ENCODE results near the gene ATG7.
"Not testable (repeated sequence)": the region's sequence is repeated elsewhere in the genome, so short reads cannot be mapped to it uniquely, and the experiment has no call there.

Gene ATG7

DNA sequence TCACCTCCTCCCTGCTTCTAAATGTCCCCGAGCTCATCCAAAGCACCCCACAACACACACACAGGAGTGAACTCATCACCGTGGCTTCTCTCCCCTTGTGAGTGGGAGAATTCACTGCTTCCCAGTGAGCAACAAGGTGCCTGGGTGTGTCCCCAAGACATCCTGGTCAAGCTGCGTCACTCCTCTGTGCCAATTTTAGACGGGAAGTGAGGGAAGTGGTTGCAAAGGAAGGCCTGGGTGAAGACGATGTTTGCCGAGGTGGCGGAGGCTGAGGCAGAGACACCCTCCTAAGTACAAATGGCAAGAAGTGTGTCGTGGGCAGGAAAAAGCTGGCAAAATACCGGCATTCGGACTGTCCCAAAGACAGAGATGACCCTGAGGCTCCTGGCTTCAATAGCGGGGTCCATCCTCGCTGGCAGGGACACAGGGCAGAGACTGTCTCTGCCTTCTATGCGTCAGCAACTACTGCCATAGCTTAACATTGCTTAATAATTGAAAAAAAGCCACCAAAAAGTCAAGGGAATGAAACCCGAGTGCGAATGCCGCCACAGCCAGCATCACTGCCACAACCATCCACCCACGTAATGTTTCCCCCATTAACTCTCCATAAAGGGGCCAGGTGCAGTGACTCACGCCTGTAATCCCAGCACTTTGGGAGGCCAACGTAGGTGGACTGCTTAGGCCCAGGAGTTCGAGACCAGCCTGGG is 298.7 kb downstream of the ATG7 start:
- H3K27me3 ChIP-seq (ENCODE audit: insufficient read depth, low read length, poor library complexity), result no peaks in the 10 kb centered on the region
- H4K20me1 ChIP-seq (ENCODE audit: insufficient read depth, low read length), result peaks cover 91% of the 10 kb centered on the region
- peaks cover 89% of the 10 kb centered on the region for H3K36me3 ChIP-seq (ENCODE audit: insufficient read depth, low read length)
- peaks cover 99% of the 10 kb centered on the region for H3K79me2 ChIP-seq (ENCODE audit: insufficient read depth, low read length)
- H3K9ac ChIP-seq (ENCODE audit: low read depth, low read length), result no peak overlapping the region
- H3K27ac ChIP-seq (ENCODE audit: low read length), result no peak overlapping the region
- ATAC-seq (ENCODE audit: insufficient read depth, low read depth) (no peak), DNase-seq (no peak)
- no peak overlapping the region for H3K4me2 ChIP-seq (ENCODE audit: insufficient read depth, low read length)
- no peak overlapping the region for H2AFZ ChIP-seq (ENCODE audit: low read depth, low read length)
- TF ChIP-seq, protein P1, sequence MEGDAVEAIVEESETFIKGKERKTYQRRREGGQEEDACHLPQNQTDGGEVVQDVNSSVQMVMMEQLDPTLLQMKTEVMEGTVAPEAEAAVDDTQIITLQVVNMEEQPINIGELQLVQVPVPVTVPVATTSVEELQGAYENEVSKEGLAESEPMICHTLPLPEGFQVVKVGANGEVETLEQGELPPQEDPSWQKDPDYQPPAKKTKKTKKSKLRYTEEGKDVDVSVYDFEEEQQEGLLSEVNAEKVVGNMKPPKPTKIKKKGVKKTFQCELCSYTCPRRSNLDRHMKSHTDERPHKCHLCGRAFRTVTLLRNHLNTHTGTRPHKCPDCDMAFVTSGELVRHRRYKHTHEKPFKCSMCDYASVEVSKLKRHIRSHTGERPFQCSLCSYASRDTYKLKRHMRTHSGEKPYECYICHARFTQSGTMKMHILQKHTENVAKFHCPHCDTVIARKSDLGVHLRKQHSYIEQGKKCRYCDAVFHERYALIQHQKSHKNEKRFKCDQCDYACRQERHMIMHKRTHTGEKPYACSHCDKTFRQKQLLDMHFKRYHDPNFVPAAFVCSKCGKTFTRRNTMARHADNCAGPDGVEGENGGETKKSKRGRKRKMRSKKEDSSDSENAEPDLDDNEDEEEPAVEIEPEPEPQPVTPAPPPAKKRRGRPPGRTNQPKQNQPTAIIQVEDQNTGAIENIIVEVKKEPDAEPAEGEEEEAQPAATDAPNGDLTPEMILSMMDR (IDR thresholded peaks at IDR 0.05; ENCODE audit: borderline replicate concordance, extremely low read depth, low read length, poor library complexity, severe bottlenecking), result no peak
- no peak for TF ChIP-seq EZH2 (IDR thresholded peaks at IDR 0.05; ENCODE audit: borderline replicate concordance, low read depth, low read length, severe bottlenecking)
- H3K4me3 ChIP-seq (ENCODE audit: low read depth in 1 of 2, low read length in 2 of 2), result no peak overlapping the region
- no peaks in the 10 kb centered on the region for H3K9me3 ChIP-seq (ENCODE audit: insufficient read depth, low read length, severe bottlenecking)
- no peaks in the 10 kb centered on the region for H3K4me1 ChIP-seq (ENCODE audit: insufficient read depth, low read length)

DNA sequence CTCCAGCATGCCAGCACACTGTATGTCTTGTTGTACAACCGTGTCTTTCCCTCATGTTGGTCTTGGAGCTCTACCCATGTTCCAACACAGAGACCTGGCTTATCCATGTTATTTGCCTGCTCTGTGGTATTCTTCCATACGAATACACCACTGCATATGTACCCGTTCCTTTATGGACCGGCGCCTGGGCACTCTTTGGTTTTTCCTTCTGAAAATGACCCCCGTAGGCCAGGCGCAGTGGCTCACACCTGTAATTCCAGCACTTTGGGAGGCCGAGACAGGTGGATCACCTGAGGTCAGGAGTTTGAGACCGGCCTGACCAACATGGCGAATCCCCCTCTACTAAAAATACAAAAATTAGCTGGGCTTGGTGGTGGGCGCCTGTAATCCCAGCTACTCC is 300.5 kb downstream of the ATG7 start:
- ATAC-seq (ENCODE audit: insufficient read depth, low read depth); H3K27ac ChIP-seq (ENCODE audit: low read length); H3K4me3 ChIP-seq (ENCODE audit: low read depth in 1 of 2, low read length in 2 of 2); H3K4me1 ChIP-seq (ENCODE audit: insufficient read depth, low read length); DNase-seq; H3K27me3 ChIP-seq (ENCODE audit: insufficient read depth, low read length, poor library complexity); H3K4me2 ChIP-seq (ENCODE audit: insufficient read depth, low read length); H2AFZ ChIP-seq (ENCODE audit: low read depth, low read length); H3K9me3 ChIP-seq (ENCODE audit: insufficient read depth, low read length, severe bottlenecking); H3K9ac ChIP-seq (ENCODE audit: low read depth, low read length): not testable (repeated sequence)
- H3K36me3 ChIP-seq (ENCODE audit: insufficient read depth, low read length), result peaks cover 80% of the 10 kb centered on the region
- H4K20me1 ChIP-seq (ENCODE audit: insufficient read depth, low read length), result peaks cover 91% of the 10 kb centered on the region
- peaks cover 99% of the 10 kb centered on the region for H3K79me2 ChIP-seq (ENCODE audit: insufficient read depth, low read length)

DNA sequence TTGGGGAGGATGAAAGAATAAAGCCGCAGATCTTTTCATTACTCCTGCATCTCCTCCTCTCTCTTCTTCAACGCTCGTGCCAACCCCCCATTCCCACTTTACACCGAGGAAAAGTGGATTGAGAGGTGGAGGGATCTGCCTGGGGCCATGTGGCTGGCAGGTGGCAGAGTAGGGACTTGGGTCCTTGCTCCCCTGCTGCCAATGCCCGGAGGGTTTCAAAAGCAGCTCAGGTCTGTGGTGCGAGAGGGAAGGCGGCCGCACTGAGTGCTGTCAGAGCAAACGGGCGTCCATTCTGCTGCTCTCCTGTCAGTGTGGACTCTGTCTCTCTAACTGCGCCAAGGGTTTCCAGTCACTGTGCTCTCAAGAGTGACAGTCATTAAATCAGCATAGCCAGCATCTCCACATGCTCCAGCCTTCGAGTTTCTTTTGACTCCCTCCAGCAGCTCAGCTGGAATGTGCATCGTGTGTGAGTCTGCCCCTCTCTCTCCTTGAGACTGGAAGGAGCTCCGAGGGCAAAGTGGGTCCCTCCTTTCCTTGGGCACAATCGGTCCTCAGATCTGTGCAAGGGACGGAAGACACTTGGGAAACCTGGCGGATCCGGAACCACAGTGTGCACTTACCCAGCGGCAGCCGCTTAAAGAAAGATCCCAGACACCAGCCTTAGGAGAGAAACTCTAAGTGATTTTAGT is 302.9 kb downstream of the ATG7 start:
- Histone ChIP-seq H3K36me3 (ENCODE audit: insufficient read depth, low read length) (peaks cover 65% of the 10 kb centered on the region), H3K9ac (ENCODE audit: low read depth, low read length) (no peak overlapping the region), H3K9me3 (ENCODE audit: insufficient read depth, low read length, severe bottlenecking) (no peaks in the 10 kb centered on the region), H3K79me2 (ENCODE audit: insufficient read depth, low read length) (peaks cover 97% of the 10 kb centered on the region), H2AFZ (ENCODE audit: low read depth, low read length) (no peak overlapping the region), H3K27me3 (ENCODE audit: insufficient read depth, low read length, poor library complexity) (no peaks in the 10 kb centered on the region), H3K4me1 (ENCODE audit: insufficient read depth, low read length) (no peaks in the 10 kb centered on the region), H3K4me3 (ENCODE audit: low read depth in 1 of 2, low read length in 2 of 2) (no peak overlapping the region), H4K20me1 (ENCODE audit: insufficient read depth, low read length) (peaks cover 86% of the 10 kb centered on the region), H3K4me2 (ENCODE audit: insufficient read depth, low read length) (no peak overlapping the region), H3K27ac (ENCODE audit: low read length) (no peak overlapping the region)
- DNase-seq, result no peak
- ATAC-seq (ENCODE audit: insufficient read depth, low read depth), result no peak
- TF ChIP-seq, protein P1 (IDR thresholded peaks at IDR 0.05; ENCODE audit: borderline replicate concordance, extremely low read depth, low read length, poor library complexity, severe bottlenecking), result no peak
- no peak for TF ChIP-seq EZH2 (IDR thresholded peaks at IDR 0.05; ENCODE audit: borderline replicate concordance, low read depth, low read length, severe bottlenecking)

DNA sequence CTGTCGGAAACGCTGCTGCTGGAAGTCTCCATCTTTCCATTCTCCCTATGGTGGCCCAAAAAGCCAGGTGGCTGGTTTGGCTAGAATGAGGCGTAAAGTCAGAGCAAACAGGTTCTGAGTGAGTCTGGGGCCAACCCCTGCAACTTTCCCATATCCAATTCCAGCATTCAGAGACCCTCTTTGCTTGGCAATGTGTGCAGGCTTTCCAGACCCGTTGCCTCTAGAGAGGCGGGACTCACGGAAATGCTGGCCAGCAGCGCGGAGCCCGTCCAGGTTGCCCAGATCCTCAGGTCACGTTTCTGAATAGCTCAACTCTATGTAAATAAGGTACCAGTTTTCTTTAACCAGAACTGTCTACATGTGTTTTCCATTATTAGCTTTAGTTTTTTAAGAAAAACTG is 303.5 kb downstream of the ATG7 start:
- Histone ChIP-seq H3K4me2 (ENCODE audit: insufficient read depth, low read length) (no peak overlapping the region), H2AFZ (ENCODE audit: low read depth, low read length) (no peak overlapping the region), H3K79me2 (ENCODE audit: insufficient read depth, low read length) (peaks cover 97% of the 10 kb centered on the region), H4K20me1 (ENCODE audit: insufficient read depth, low read length) (peaks cover 86% of the 10 kb centered on the region), H3K4me1 (ENCODE audit: insufficient read depth, low read length) (no peaks in the 10 kb centered on the region), H3K27me3 (ENCODE audit: insufficient read depth, low read length, poor library complexity) (no peaks in the 10 kb centered on the region), H3K4me3 (ENCODE audit: low read depth in 1 of 2, low read length in 2 of 2) (no peak overlapping the region), H3K27ac (ENCODE audit: low read length) (no peak overlapping the region), H3K9me3 (ENCODE audit: insufficient read depth, low read length, severe bottlenecking) (no peaks in the 10 kb centered on the region), H3K36me3 (ENCODE audit: insufficient read depth, low read length) (peaks cover 65% of the 10 kb centered on the region), H3K9ac (ENCODE audit: low read depth, low read length) (no peak overlapping the region)
- ATAC-seq (ENCODE audit: insufficient read depth, low read depth) (no peak), DNase-seq (no peak)
- TF ChIP-seq EZH2 (IDR thresholded peaks at IDR 0.05; ENCODE audit: borderline replicate concordance, low read depth, low read length, severe bottlenecking), result no peak
- TF ChIP-seq, protein P1 (IDR thresholded peaks at IDR 0.05; ENCODE audit: borderline replicate concordance, extremely low read depth, low read length, poor library complexity, severe bottlenecking), result no peak
